Raji (cell line): Measurements from ENCODE around the gene TREML4.

Source experiments
- POLR2A ChIP-seq: IDR thresholded peaks from 2 replicates; pipeline ENCODE4 v1.6.1; 2011; ENCODE audit warnings: low read depth, low read length, control low read depth; ENCODE audit not compliant: insufficient read depth

Gene TREML4

GRCh38 chr6:41199552-41200246 lies 28.4 kb upstream of the TREML4 start:
- no peak for TF ChIP-seq POLR2A

- TF ChIP-seq POLR2A = no peak
These were observed 27.8 kb upstream of the TREML4 start for GRCh38 chr6:41200296-41200900.

- no peak for TF ChIP-seq POLR2A
These were observed 27.0 kb upstream of the TREML4 start, which contains the start of gene TREML2 for GRCh38 chr6:41200901-41201763. Gene TREML2 (minus strand): TSS chr6:41201149. CDS start chr6:41201008, 141 bp downstream.

- TF ChIP-seq POLR2A = no peak
These were observed 26.4 kb upstream of the TREML4 start for GRCh38 chr6:41201764-41202173.

- TF ChIP-seq POLR2A = no peak
These were observed 24.0 kb upstream of the TREML4 start for GRCh38 chr6:41204156-41204555.

GRCh38 chr6:41208439-41209106 lies 19.6 kb upstream of the TREML4 start:
- no peak for TF ChIP-seq POLR2A

GRCh38 chr6:41209547-41210320 lies 18.4 kb upstream of the TREML4 start:
- no peak for TF ChIP-seq POLR2A

- TF ChIP-seq POLR2A = no peak
These were observed 13.4 kb upstream of the TREML4 start for GRCh38 chr6:41214559-41215238.

GRCh38 chr6:41215777-41216176 lies 12.4 kb upstream of the TREML4 start:
- TF ChIP-seq POLR2A = no peak

- no peak for TF ChIP-seq POLR2A
These were observed 11.5 kb upstream of the TREML4 start for GRCh38 chr6:41216616-41217015.

GRCh38 chr6:41222045-41222444 lies 6.1 kb upstream of the TREML4 start:
- no peak for TF ChIP-seq POLR2A

- no peak for TF ChIP-seq POLR2A
These were observed 5.6 kb upstream of the TREML4 start for GRCh38 chr6:41222513-41222912.

- TF ChIP-seq POLR2A = no peak
These were observed 3.3 kb upstream of the TREML4 start for GRCh38 chr6:41224800-41225199.

GRCh38 chr6:41226752-41227151 lies 1.4 kb upstream of the TREML4 start:
- TF ChIP-seq POLR2A = no peak
